ENCODE data around the gene ZNF236. TPM values are rescaled to one million over a fixed set of nuclear protein-coding genes. Genes with fewer than 3 reads are reported as not detected.

The ZNF236 gene
- total and polyA plus RNA-seq, 7 donors = 0.60 to 26.6 (median 18.9) TPM

GRCh38 chr18:76993573-76993972 is 171.2 kb downstream of the ZNF236 start:
- H3K36me3 ChIP-seq = no peaks in the 10 kb centered on the region
- H3K27ac ChIP-seq = no peak overlapping the region
- 95% methylated on average over 11 of the region's 11 CpGs for WGBS, 2 donors
- H3K4me3 ChIP-seq = no peak overlapping the region
- no peak for DNase-seq
- H3K4me1 ChIP-seq = no peaks in the 10 kb centered on the region
- intact Hi-C loops (cut with DNase I) = no loop called here
- no peaks in the 10 kb centered on the region for H3K27me3 ChIP-seq
- TF ChIP-seq, protein P1, sequence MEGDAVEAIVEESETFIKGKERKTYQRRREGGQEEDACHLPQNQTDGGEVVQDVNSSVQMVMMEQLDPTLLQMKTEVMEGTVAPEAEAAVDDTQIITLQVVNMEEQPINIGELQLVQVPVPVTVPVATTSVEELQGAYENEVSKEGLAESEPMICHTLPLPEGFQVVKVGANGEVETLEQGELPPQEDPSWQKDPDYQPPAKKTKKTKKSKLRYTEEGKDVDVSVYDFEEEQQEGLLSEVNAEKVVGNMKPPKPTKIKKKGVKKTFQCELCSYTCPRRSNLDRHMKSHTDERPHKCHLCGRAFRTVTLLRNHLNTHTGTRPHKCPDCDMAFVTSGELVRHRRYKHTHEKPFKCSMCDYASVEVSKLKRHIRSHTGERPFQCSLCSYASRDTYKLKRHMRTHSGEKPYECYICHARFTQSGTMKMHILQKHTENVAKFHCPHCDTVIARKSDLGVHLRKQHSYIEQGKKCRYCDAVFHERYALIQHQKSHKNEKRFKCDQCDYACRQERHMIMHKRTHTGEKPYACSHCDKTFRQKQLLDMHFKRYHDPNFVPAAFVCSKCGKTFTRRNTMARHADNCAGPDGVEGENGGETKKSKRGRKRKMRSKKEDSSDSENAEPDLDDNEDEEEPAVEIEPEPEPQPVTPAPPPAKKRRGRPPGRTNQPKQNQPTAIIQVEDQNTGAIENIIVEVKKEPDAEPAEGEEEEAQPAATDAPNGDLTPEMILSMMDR (IDR thresholded peaks at IDR 0.05) = no peak
- TF ChIP-seq POLR2AphosphoS5 (IDR thresholded peaks at IDR 0.05) = no peak
- TF ChIP-seq POLR2A (IDR thresholded peaks at IDR 0.05) = no peak
- no peak for TF ChIP-seq EP300 (IDR thresholded peaks at IDR 0.05)
- peaks cover 0 to 2% (median 0%) of the 10 kb centered on the region in 4 donors for H3K9me3 ChIP-seq

- intact Hi-C loops (cut with DNase I) = no loop called here
- Histone ChIP-seq H3K36me3 (no peaks in the 10 kb centered on the region), H3K4me1 (no peaks in the 10 kb centered on the region), H3K27ac (no peak overlapping the region), H3K9me3 (peaks cover 0 to 2% (median 0%) of the 10 kb centered on the region in 4 donors), H3K4me3 (no peak overlapping the region), H3K27me3 (no peaks in the 10 kb centered on the region)
- DNase-seq = no peak
- TF ChIP-seq EP300 (IDR thresholded peaks at IDR 0.05) (no peak), POLR2A (IDR thresholded peaks at IDR 0.05) (no peak), POLR2AphosphoS5 (IDR thresholded peaks at IDR 0.05) (no peak)
- TF ChIP-seq, protein P1 (IDR thresholded peaks at IDR 0.05) = no peak
- WGBS, 2 donors = 76 to 87% methylated on average over 8 of the region's 8 CpGs
Observed at GRCh38 chr18:76994086-76994654, 171.8 kb downstream of the ZNF236 start.

DNA sequence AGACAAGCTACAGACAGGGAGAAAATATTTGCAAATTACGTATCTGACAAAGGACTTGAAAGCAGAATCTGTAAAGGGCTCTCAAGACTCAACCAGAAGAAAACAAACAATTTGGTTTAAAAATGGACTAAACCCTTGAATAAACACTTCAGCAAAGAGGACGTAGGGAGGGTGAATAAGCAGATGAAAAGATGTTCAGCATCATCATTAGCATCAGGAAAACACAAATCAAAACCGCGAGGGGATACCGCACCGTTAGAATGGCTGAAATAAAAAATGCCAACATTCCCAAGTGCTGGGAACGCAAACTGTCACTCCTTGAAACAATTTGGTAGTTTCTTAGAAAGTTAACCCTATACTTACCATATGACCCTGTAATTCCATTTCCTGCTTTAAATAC is 173.5 kb downstream of the ZNF236 start:
- DNase-seq = no peak
- intact Hi-C loops (cut with DNase I) = no loop called here
- Histone ChIP-seq H3K4me3 (no peak overlapping the region), H3K27ac (no peak overlapping the region), H3K4me1 (peaks cover 0 to 5% (median 2%) of the 10 kb centered on the region in 4 donors), H3K36me3 (no peaks in the 10 kb centered on the region), H3K9me3 (peaks cover 0 to 2% (median 0%) of the 10 kb centered on the region in 4 donors), H3K27me3 (no peaks in the 10 kb centered on the region)
- TF ChIP-seq POLR2A (IDR thresholded peaks at IDR 0.05) (no peak), POLR2AphosphoS5 (IDR thresholded peaks at IDR 0.05) (no peak), EP300 (IDR thresholded peaks at IDR 0.05) (no peak)
- TF ChIP-seq, protein P1 (IDR thresholded peaks at IDR 0.05) = no peak
- 66 to 71% methylated on average over 7 of the region's 7 CpGs for WGBS, 2 donors

- no peak for DNase-seq
- Histone ChIP-seq H3K27ac (no peak overlapping the region), H3K36me3 (no peaks in the 10 kb centered on the region), H3K9me3 (peaks cover 0 to 2% (median 0%) of the 10 kb centered on the region in 4 donors), H3K4me1 (peaks cover 0 to 6% (median 3%) of the 10 kb centered on the region in 4 donors), H3K4me3 (no peak overlapping the region), H3K27me3 (no peaks in the 10 kb centered on the region)
- TF ChIP-seq, protein P1 (IDR thresholded peaks at IDR 0.05) = no peak
- no peak for TF ChIP-seq POLR2A (IDR thresholded peaks at IDR 0.05)
- no peak for TF ChIP-seq POLR2AphosphoS5 (IDR thresholded peaks at IDR 0.05)
- TF ChIP-seq EP300 (IDR thresholded peaks at IDR 0.05) = no peak
- intact Hi-C loops (cut with DNase I) = no loop called here
- WGBS, 2 donors = 85 to 89% methylated on average over 7 of the region's 7 CpGs
Observed at GRCh38 chr18:76996429-76996828, 174.1 kb downstream of the ZNF236 start.

All from sigmoid colon (tissue), 7 donors.